HEK293 (cell line): ENCODE data around the gene CELSR3.

Source experiments
- CTCF ChIA-PET: fragments of 350-600 bp; formaldehyde crosslinking; extraction: SDS; loops from one replicate; lab custom pipeline; 2021; ENCODE audit warnings: antibody characterized with exemption; lab: Yijun Ruan, JAX
- POLR2A ChIA-PET: fragments of 300-600 bp; formaldehyde crosslinking; extraction: SDS; loops from one replicate; lab custom pipeline; 2020; ENCODE audit warnings: antibody characterized with exemption, inconsistent platforms; lab: Yijun Ruan, JAX
- H3K27ac ChIP-seq: fragments of 200-500 bp; sonication (Bioruptor generic); 2 replicates; pipeline ENCODE4 v1.5.1; 2014; ENCODE audit warnings: low read depth, low read length, control low read depth, inconsistent platforms; ENCODE audit errors: extremely low read depth
- H3K36me3 ChIP-seq, 2 experiments: fragments of 200-500 bp in 1 of 2; sonication (Bioruptor generic) in 1 of 2; 1 replicate in 1 of 2; 2 replicates in 1 of 2; pipeline ENCODE4 v1.5.1; 2014 to 2017; ENCODE audit warnings: inconsistent platforms in 2 of 2, low read length in 2 of 2; ENCODE audit not compliant: control insufficient read depth in 2 of 2, insufficient read depth in 1 of 2
- H3K4me1 ChIP-seq: fragments of 200-500 bp; sonication (Bioruptor generic); 2 replicates; pipeline ENCODE4 v1.5.1; 2014; ENCODE audit warnings: mild to moderate bottlenecking, low read length, inconsistent platforms; ENCODE audit not compliant: control insufficient read depth, insufficient read depth
- H3K4me3 ChIP-seq: 2 replicates; pipeline ENCODE4 v1.5.1; 2011; ENCODE audit warnings: low read depth, mild to moderate bottlenecking, control low read depth, low read length, moderate library complexity
- H3K9me3 ChIP-seq: fragments of 200-500 bp; sonication (Bioruptor generic); 2 replicates; pipeline ENCODE4 v1.5.1; 2014; ENCODE audit warnings: low read depth, low read length, inconsistent platforms; ENCODE audit not compliant: control insufficient read depth, insufficient read depth
- BCL11A ChIP-seq: fragments of 450-650 bp; formaldehyde crosslinking; IDR thresholded peaks from 2 replicates; pipeline ENCODE4 v1.5.1; 2016; ENCODE audit warnings: low read depth, missing biosample characterization, missing genetic modification characterization
- MEIS1 ChIP-seq: sonication (generic); formaldehyde crosslinking; IDR thresholded peaks from 2 replicates; pipeline ENCODE4 v1.8.1; 2022; ENCODE audit warnings: missing genetic modification reagents, mild to moderate bottlenecking, borderline replicate concordance
- TRIM28 ChIP-seq: IDR thresholded peaks from 2 replicates; pipeline ENCODE4 v1.6.1; 2011; ENCODE audit warnings: low read length, control low read depth, borderline replicate concordance
- ZBTB1 ChIP-seq: fragments of 450-650 bp; formaldehyde crosslinking; IDR thresholded peaks from 2 replicates; pipeline ENCODE4 v1.5.1; 2016; ENCODE audit warnings: missing biosample characterization, missing genetic modification characterization
- ZBTB21 ChIP-seq: fragments of 450-650 bp; formaldehyde crosslinking; IDR thresholded peaks from 2 replicates; pipeline ENCODE4 v1.5.1; 2017; ENCODE audit warnings: missing biosample characterization, missing genetic modification characterization
- ZBTB48 ChIP-seq: fragments of 450-650 bp; formaldehyde crosslinking; IDR thresholded peaks from 2 replicates; pipeline ENCODE4 v1.5.1; 2016; ENCODE audit warnings: missing biosample characterization, missing genetic modification characterization
- ZEB2 ChIP-seq: fragments of 450-650 bp; formaldehyde crosslinking; IDR thresholded peaks from 2 replicates; pipeline ENCODE4 v1.5.1; 2016; ENCODE audit warnings: missing biosample characterization, missing genetic modification characterization
- ZFP41 ChIP-seq: fragments of 450-650 bp; formaldehyde crosslinking; IDR thresholded peaks from 2 replicates; pipeline ENCODE4 v1.5.1; 2016; ENCODE audit warnings: missing biosample characterization, missing genetic modification characterization, borderline replicate concordance
- ZNF10 ChIP-seq: fragments of 450-650 bp; formaldehyde crosslinking; IDR thresholded peaks from 2 replicates; pipeline ENCODE4 v1.5.1; 2017; ENCODE audit warnings: missing biosample characterization, missing genetic modification characterization
- ZNF157 ChIP-seq: fragments of 450-650 bp; formaldehyde crosslinking; IDR thresholded peaks from 2 replicates; pipeline ENCODE4 v1.5.1; 2016; ENCODE audit warnings: missing biosample characterization, missing genetic modification characterization
- ZNF266 ChIP-seq: fragments of 450-650 bp; formaldehyde crosslinking; IDR thresholded peaks from 2 replicates; pipeline ENCODE4 v1.5.1; 2016; ENCODE audit warnings: missing biosample characterization, missing genetic modification characterization, low read depth
- ZNF341 ChIP-seq: fragments of 450-650 bp; formaldehyde crosslinking; IDR thresholded peaks from 2 replicates; pipeline ENCODE4; 2016; ENCODE audit warnings: low read depth, missing biosample characterization, missing genetic modification characterization
- ZNF404 ChIP-seq: fragments of 450-650 bp; formaldehyde crosslinking; IDR thresholded peaks from 2 replicates; pipeline ENCODE4 v1.5.1; 2017; ENCODE audit warnings: missing biosample characterization, missing genetic modification characterization
- ZNF433 ChIP-seq: fragments of 450-650 bp; formaldehyde crosslinking; IDR thresholded peaks from 2 replicates; pipeline ENCODE4 v1.5.1; 2016; ENCODE audit warnings: missing biosample characterization, missing genetic modification characterization, low read depth
- ZNF571 ChIP-seq: fragments of 450-650 bp; formaldehyde crosslinking; IDR thresholded peaks from 2 replicates; pipeline ENCODE4 v1.5.0; 2017; ENCODE audit warnings: missing biosample characterization, missing genetic modification characterization
- ZNF791 ChIP-seq: fragments of 450-650 bp; formaldehyde crosslinking; IDR thresholded peaks from 2 replicates; pipeline ENCODE4 v1.5.1; 2016; ENCODE audit warnings: missing biosample characterization, missing genetic modification characterization
- TF ChIP-seq, protein P1 (sequence below): fragments of 450-650 bp; formaldehyde crosslinking; IDR thresholded peaks from 2 replicates; pipeline ENCODE4 v1.5.1; 2016; ENCODE audit warnings: missing biosample characterization, missing genetic modification characterization
- TF ChIP-seq, protein P2 (sequence below): fragments of 450-650 bp; formaldehyde crosslinking; IDR thresholded peaks from 2 replicates; pipeline ENCODE4 v1.5.0; 2017; ENCODE audit warnings: missing biosample characterization, missing genetic modification characterization, borderline replicate concordance
- TF ChIP-seq, protein P3 (sequence below): fragments of 450-650 bp; formaldehyde crosslinking; IDR thresholded peaks from 2 replicates; pipeline ENCODE4 v1.5.1; 2016; ENCODE audit warnings: missing biosample characterization, missing genetic modification characterization
- TF ChIP-seq, protein P4 (sequence below): fragments of 450-650 bp; formaldehyde crosslinking; IDR thresholded peaks from 2 replicates; pipeline ENCODE4 v1.5.1; 2017; ENCODE audit warnings: missing biosample characterization, missing genetic modification characterization
- TF ChIP-seq, protein P5 (sequence below): fragments of 450-650 bp; formaldehyde crosslinking; IDR thresholded peaks from 2 replicates; pipeline ENCODE4 v1.5.1; 2016; ENCODE audit warnings: missing biosample characterization, missing genetic modification characterization

The CELSR3 gene

DNA sequence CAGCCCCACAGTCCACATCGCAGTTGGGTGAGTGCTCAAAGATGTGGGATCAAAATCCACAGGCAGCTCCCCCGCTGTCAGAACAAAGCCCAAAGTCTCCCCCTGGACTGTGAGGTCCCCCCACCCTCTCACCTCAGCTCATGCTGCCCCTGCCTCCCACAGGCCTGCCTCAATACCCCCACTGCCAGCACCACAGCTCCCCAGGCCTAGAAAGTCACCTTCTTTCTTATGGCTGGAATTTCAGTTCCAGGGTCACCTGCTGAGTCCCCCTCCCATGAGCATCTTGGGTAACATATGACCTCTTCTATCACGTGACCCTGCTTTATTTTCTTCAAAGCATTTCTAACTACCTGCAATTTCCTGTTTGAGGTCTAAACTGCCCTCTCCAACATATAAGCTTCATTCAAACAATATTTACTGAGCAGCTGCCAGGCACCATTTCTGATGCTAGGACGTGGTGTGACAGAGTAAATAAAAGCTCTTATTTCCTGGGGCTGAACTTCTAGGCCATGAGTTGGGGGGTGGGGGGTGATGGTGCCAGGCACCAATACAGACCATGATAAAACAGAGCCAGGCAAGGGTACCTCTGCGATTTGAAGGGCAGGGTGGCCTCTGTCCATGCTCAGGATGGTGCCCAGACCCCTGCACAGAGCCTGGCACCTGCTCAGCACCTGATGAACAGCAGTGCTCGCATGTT lies 38.7 kb downstream of the CELSR3 start (continued):
- TF ChIP-seq, protein P1, sequence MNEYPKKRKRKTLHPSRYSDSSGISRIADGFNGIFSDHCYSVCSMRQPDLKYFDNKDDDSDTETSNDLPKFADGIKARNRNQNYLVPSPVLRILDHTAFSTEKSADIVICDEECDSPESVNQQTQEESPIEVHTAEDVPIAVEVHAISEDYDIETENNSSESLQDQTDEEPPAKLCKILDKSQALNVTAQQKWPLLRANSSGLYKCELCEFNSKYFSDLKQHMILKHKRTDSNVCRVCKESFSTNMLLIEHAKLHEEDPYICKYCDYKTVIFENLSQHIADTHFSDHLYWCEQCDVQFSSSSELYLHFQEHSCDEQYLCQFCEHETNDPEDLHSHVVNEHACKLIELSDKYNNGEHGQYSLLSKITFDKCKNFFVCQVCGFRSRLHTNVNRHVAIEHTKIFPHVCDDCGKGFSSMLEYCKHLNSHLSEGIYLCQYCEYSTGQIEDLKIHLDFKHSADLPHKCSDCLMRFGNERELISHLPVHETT (tag by site-specific recombination) = no peak
- TF ChIP-seq, all 188 proteins: peak for 0

DNA sequence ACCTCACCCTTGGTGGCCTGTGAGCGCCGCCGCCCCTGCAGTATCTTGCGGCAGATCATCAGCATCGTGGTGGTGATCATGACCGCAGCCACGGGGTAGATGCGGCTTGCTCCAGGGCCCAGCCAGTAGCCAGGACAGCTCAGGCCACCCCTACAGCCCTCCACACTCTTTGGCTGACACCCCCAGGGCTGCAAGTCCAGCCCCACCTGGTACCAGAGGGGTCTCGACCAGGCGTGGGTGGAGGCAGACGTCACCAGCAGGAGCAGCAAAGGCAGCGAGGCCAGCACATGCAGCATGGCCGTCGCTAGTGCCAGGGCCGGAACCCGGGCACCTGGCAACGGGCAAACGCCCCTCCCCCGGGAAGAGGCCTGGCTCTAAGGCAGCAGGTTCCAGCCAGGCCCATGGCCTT lies 41.2 kb downstream of the CELSR3 start, which contains the start of gene TMEM89:
Gene TMEM89 (minus strand): TSS at position 309 of the 409 bp plus-strand sequence. CDS start 13 bp downstream, at position 296.
- H3K4me3 ChIP-seq = no peak within 1 kb of the TSS
- no peaks in the 10 kb centered on the region for H3K4me1 ChIP-seq
- ChIA-PET POLR2A (interaction anchor here (1.0 kb wide), 1 partner anchor 14 kb away, joined by 3 read pairs; the partner anchor contains the start of gene SLC26A6), CTCF (no interaction called here)
- H3K27ac ChIP-seq = no peak within 1 kb of the TSS
- peaks cover 0 to 17% of the 10 kb centered on the region in 2 experiments; a peak in 1 of 3 replicates for H3K36me3 ChIP-seq
- TF ChIP-seq, protein P2, sequence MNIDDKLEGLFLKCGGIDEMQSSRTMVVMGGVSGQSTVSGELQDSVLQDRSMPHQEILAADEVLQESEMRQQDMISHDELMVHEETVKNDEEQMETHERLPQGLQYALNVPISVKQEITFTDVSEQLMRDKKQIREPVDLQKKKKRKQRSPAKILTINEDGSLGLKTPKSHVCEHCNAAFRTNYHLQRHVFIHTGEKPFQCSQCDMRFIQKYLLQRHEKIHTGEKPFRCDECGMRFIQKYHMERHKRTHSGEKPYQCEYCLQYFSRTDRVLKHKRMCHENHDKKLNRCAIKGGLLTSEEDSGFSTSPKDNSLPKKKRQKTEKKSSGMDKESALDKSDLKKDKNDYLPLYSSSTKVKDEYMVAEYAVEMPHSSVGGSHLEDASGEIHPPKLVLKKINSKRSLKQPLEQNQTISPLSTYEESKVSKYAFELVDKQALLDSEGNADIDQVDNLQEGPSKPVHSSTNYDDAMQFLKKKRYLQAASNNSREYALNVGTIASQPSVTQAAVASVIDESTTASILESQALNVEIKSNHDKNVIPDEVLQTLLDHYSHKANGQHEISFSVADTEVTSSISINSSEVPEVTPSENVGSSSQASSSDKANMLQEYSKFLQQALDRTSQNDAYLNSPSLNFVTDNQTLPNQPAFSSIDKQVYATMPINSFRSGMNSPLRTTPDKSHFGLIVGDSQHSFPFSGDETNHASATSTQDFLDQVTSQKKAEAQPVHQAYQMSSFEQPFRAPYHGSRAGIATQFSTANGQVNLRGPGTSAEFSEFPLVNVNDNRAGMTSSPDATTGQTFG (tag by site-specific recombination) = no peak
- TF ChIP-seq ZNF266 (tag by site-specific recombination) (no peak), ZNF157 (tag by site-specific recombination) (no peak), BCL11A (tag by site-specific recombination) (no peak), ZBTB21 (tag by site-specific recombination) (no peak), ZEB2 (tag by site-specific recombination) (no peak), ZNF10 (tag by site-specific recombination) (no peak)
- TF ChIP-seq, protein P3, sequence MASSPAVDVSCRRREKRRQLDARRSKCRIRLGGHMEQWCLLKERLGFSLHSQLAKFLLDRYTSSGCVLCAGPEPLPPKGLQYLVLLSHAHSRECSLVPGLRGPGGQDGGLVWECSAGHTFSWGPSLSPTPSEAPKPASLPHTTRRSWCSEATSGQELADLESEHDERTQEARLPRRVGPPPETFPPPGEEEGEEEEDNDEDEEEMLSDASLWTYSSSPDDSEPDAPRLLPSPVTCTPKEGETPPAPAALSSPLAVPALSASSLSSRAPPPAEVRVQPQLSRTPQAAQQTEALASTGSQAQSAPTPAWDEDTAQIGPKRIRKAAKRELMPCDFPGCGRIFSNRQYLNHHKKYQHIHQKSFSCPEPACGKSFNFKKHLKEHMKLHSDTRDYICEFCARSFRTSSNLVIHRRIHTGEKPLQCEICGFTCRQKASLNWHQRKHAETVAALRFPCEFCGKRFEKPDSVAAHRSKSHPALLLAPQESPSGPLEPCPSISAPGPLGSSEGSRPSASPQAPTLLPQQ (tag by site-specific recombination) = no peak
- TF ChIP-seq, protein P4, sequence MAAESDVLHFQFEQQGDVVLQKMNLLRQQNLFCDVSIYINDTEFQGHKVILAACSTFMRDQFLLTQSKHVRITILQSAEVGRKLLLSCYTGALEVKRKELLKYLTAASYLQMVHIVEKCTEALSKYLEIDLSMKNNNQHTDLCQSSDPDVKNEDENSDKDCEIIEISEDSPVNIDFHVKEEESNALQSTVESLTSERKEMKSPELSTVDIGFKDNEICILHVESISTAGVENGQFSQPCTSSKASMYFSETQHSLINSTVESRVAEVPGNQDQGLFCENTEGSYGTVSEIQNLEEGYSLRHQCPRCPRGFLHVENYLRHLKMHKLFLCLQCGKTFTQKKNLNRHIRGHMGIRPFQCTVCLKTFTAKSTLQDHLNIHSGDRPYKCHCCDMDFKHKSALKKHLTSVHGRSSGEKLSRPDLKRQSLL (tag by site-specific recombination) = no peak
- H3K9me3 ChIP-seq = no peaks in the 10 kb centered on the region

DNA sequence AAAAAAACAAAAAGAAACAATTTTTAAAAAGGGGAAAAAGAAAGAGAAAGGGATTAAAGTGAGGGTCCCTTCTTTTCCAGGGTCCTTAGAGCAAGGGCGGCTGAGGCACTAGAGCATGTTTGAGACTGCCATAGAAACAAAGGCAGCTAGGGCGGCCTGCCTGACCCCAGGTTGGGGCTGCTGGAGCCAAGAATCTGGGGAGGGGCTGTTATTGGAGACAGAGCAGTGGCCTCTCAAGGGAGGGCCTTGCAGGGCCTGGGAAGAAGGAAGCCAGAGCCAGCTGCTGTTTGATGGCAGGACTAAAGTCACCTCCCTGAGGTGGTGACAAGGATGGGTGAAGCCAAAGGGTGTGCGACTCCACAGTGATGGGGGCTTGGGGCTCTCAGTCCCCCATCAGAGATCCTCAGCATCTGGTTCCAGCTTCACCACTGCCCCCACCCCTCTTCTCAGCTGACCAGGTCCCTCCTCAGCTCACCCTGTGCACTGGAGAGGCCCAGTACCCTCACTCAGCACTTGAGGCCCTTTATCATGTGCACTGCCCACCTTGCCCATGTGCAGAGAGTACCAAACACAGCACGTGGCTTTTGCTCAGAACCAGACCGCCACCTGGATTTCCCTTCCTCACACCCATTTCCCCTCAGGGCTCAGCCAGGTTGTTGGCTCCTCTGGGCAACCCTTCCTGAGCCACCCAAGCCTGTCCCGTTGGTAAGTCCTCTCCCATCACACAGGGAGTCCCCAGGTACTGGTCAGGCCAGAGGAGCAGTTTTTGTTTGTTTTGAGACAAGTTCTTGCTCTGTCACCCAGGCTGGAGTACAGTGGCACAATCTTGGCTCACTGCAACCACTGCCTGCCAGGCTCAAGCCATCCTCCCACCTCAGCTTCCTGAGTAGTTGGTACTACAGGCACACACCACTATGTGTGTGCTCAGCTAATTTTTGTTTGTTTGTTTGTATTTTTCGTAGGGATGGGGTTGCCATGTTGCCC lies 42.9 kb downstream of the CELSR3 start:
- Histone ChIP-seq H3K27ac (no peak overlapping the region), H3K36me3 (peaks cover 0 to under 1% of the 10 kb centered on the region in 2 experiments; a peak in 1 of 3 replicates), H3K4me3 (no peak overlapping the region), H3K9me3 (no peaks in the 10 kb centered on the region), H3K4me1 (no peaks in the 10 kb centered on the region)
- ChIA-PET CTCF (no interaction called here), POLR2A (no interaction called here)
- TF ChIP-seq ZNF433 (tag by site-specific recombination) (no peak), ZNF791 (tag by site-specific recombination) (no peak), MEIS1 (no peak), ZNF341 (tag by site-specific recombination) (no peak), ZNF571 (tag by site-specific recombination) (no peak), ZBTB48 (tag by site-specific recombination) (no peak), ZBTB1 (tag by site-specific recombination) (no peak), ZFP41 (tag by site-specific recombination) (no peak), ZNF404 (tag by site-specific recombination) (no peak), TRIM28 (no peak)
- TF ChIP-seq, protein P5, sequence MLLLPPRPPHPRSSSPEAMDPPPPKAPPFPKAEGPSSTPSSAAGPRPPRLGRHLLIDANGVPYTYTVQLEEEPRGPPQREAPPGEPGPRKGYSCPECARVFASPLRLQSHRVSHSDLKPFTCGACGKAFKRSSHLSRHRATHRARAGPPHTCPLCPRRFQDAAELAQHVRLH (tag by site-specific recombination) = no peak
- TF ChIP-seq, protein P2 (tag by site-specific recombination) = no peak
